Measurements from ENCODE around the gene HOXB3.

Gene HOXB3

DNA sequence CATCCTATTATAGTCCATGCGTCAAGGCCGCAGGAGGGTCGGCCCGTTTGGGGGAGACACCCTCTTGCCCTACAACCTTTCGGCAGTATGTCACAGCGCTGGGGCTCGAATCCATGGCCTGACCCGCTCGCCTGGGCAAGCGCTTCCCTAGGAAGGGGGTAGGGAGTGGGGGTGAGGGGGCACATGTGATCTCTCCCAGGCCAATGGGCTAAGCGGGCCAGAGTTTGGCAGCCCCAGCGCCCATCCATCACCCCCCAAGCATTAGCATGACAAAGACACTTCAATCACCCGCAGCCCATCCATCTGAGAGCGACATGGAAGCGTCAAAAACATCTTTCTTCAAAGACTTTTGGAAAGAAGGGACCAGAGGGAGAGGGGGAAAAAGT lies 59.2 kb downstream of the HOXB3 start, which contains the start of gene HOXB1:
TSS of gene HOXB1 (minus strand) at position 125 of the 386 bp plus-strand sequence. CDS start at position 18, 107 bp downstream.
- DNase-seq (ENCODE audit: extremely low read depth in 1 of 2, low read depth in 1 of 2), result no peak

DNA sequence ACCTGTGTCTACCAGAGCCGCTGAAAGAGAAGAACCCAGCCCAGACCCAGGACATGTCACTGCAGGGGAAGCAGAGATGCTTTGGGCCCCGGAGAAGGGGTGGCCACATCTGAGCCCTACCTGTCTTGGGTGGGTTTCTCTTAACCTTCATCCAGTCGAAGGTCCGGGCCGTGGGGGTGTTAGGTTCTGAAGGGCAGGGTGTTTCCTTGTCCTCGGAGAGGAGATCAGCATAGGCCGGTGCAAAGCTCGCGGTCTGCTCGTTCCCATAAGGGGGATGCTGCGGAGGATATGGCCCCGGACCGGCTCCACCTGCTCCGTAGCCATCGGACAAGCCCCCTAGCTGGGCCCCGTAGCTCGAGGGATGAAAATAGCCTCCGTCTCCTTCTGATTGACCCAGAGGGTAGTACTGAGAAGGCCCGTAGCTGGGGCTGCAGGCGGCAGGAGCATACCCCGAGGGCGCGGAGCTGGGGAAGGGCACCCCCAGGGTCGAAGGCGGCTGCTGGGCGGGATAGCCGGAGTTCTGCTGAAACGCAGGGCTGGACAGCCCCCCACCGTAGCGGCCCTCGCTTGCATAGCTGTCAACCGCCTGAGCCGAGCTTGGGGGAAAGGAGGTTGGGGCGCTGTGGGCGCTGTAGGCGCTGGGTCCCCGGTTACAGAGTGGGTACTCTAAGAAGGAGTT lies 59.7 kb downstream of the HOXB3 start:
- no peak for DNase-seq (ENCODE audit: extremely low read depth in 1 of 2, low read depth in 1 of 2)

DNA sequence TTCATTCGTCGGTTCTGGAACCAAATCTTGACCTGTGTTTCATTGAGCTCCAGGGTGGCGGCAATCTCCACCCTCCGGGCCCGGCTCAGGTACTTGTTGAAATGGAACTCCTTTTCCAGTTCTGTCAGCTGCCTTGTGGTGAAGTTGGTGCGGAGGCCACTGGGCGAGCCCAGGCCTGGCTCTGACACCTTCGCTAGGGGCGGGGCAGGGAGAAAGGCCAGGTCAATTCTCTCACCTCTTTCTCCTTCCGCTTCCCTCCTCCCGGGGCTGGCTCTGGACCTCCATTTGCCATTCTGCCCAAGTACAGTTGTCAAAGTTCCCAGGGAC lies 60.4 kb downstream of the HOXB3 start:
- DNase-seq (ENCODE audit: extremely low read depth in 1 of 2, low read depth in 1 of 2), result no peak

DNA sequence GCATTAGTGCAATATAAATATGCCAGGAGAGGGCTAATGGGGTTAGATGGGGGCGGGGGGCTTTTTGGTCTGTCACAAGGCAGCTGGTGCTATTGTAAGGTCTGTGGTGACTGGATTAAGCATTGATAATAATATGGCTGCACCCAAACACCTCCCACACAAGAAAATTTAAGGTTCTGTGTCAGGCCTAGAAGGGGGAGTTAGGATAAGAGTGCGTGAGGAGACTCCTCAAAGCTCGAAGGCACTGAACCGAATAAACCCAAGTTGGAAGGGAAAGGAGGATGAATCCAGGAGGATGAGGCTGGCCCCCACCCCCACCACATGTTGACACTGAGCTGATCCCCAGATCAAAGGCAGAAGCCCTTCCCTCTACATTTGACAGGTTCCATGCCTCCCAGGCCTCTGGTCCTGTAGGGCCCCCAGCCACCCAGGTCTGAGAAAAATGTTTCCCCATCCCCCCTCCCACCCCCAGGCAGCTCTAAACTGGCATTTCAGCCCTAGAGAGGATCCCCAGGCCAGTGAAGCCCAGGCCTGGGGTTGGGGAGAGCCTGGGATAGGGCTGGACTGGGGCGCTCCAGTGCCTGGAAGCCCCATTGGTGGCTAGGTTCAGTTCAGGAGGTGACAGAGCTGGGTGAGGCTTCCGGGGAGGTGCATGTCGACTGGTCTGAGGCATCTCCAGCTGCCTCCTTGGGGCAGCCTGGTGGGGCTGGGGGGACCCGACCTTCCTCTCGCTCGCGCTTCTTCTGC lies 60.9 kb downstream of the HOXB3 start:
- no peak for DNase-seq (ENCODE audit: extremely low read depth in 1 of 2, low read depth in 1 of 2)

DNA sequence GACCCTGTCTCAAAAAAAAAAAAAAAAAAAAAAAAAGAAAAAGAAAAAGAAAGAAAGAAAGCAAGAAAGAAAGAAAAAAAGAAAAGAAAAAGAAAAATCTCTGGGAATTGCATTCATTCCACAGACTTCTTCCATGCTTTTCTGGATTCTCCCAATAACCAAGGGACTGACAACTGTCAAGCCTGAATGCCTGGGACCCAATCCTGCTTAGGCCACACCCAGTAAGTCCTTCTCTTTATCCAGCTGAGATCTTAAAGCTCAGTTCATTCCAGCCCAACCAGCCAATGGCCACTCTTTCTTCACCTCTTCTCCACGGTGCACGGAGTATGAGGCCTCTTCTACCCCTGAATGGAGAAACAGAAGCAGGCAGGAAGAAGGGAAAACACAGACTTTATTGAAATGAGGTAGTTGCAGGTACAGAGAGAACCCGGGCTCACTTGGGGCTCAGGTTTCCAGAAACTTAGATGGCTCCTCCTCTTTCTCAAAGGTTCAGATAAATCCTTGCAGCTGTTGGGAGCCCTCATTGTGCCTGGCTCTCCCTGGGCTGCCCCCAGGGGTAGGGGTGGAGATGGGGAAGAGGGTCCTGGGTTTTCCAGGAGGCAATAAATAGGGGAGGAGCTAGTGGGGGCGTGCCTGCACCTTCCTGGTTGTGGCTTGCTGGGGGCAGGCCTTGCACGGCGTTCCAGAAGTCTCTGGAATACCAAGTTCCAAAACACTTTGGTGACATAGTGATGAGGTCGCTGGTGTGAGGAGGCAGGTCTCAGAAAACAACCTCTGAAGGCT lies 61.7 kb downstream of the HOXB3 start:
- DNase-seq (ENCODE audit: extremely low read depth in 1 of 2, low read depth in 1 of 2), result no peak

DNA sequence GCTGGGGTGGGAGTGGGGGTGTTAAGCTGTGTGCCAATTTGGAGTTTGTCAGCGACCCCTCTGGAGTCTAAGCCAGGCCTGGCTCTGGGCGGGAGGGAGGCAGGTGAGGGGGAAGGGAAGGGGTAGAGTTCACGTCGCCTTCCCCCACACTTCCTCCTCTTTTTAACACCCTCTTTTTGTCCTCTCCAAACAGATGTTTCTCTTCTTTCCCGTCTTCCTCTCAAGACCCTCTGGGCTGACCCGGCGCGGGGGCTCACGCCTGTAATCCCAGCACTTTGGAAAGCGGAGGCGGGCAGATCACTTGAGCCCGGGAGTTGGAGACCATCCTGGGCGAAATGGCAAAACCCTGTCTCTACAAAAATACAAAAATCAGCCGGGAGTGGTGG lies 62.5 kb downstream of the HOXB3 start:
- DNase-seq (ENCODE audit: extremely low read depth in 1 of 2, low read depth in 1 of 2), result no peak

DNA sequence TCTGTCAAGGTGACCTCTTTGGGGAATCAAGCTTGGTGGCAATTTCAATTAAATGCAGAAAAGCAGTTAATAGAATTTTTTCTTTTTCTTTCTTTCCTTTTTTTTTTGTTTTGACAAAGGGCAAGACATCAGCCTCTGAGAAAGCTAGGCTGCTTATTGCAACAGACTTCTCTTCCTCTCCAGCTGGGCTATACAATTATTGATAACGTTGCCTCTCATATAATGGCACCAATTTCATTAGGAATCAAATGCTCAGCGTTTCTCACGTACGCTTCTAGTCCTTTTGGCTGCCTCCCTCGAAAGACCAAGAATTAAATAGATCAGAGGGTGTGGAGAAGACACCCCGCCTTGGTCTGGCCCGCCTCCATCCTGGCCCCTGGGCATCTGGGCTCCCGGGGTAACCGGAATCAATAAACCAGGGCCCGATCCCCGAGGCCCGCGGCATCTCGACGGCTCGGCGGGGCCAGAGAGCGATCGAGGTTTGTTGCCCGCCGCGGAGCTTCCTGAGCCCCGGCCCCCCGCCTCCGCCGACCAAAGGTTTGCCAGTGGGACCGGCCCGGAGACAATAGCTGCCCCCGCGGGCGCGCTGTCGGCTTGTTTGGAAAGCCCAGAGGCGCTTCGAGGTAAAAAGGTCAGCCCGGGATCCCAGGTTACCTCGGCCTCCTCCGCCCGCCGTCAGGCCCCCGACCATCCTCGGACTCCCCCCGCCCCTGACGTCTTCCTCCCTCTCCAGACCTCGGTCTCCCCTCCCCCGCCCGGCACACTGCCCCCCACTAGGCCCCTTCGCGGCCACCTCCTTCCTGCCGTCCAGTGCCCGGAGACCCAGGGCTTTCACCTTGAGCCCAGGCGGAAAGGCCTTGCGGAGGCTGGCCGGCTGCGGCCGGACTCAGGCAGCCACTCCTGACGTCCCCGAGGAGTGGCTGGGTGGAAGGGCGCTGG lies 63.2 kb downstream of the HOXB3 start:
- DNase-seq (ENCODE audit: extremely low read depth in 1 of 2, low read depth in 1 of 2), result no peak

DNA sequence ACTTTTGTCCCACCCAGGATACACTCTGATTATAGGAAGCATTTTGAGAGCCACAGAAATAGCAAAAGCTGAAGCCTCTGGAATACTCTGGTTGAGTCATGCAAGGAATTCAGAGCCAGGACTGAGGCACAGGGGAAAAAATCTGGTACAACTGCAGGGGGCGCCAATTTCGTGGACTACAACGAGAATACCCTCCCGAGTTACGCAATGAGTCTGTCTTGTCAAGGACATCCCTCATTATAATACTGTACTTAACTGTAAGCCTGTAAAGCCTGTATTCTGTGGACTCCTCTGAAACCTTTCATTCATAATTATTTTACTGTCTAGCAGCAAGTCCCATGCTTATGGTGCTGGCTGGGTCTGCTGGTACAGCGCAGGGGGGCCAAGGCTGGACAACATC lies 67.0 kb downstream of the HOXB3 start:
- DNase-seq (ENCODE audit: extremely low read depth in 1 of 2, low read depth in 1 of 2), result no peak

DNA sequence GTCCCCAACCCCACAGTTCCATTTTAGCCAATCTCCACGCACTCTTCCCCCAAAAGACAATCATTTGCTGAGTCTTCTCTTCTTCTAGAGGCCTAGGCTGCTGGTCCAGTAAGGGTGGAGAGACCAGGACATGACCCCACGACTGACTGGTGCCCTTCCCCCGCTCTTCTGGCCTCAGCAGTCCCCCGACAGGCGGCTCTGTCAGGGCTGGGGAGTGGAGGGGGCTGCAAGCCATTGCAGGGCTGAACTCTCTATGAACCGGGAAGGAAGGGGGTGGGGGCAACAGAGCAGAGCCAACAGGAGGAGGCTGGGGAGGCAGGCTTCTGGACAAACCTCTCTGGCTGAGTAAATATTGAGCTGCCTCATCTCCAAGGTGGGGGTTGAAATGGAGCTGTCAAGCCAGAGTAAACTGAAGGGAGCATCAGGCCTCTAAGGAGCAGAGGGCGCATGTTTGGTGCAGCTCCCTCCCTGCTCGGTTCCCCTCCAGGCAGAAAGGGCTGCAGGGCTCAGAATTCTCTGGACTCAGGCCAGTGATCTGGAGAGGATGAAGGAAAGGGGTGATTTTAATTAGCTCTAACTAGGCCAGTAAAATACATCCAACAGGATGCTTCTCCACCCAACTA lies 67.9 kb downstream of the HOXB3 start:
- no peak for DNase-seq (ENCODE audit: extremely low read depth in 1 of 2, low read depth in 1 of 2)

DNA sequence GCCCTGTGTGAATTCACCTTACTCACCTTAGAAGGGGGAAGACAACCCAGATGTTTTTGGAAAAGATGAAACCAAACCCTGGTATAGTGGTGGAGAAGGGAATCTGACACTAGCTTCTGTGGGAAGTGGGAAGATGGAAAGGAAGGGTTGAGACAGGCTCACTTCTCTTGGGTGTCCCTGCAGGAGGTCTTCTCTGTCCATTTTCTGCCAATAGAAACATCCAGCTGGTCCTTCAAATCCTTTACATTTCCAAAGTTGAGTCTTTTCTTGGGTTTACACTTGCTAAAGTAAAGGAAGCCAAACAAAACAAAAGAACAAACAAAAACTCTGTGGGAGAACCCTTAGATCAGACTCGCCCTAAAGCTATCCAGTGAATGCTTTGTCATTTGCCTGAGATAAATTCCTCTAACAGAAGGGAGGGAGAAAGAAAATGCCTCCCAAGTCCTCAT lies 69.4 kb downstream of the HOXB3 start:
- DNase-seq (ENCODE audit: extremely low read depth in 1 of 2, low read depth in 1 of 2), result no peak

DNA sequence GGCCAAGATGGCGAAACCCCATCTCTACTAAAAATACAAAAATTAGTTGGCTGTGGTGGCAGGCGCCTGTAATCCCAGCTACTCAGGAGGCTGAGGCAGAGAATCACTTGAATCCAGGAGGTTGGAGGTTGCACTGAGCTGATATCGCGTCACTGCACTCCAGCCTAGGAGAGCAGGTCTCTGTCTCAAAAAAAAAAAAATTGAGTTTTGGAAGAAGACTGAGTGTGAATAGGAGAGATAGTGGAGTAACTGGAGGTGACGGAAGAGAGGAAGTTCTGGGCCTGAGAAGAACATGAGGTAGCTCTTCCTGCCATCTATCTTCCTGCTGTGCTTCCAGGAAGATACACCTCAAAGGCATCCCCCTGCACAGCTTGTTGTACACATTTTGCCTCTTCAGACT lies 70.6 kb downstream of the HOXB3 start:
- no peak for DNase-seq (ENCODE audit: extremely low read depth in 1 of 2, low read depth in 1 of 2)

DNA sequence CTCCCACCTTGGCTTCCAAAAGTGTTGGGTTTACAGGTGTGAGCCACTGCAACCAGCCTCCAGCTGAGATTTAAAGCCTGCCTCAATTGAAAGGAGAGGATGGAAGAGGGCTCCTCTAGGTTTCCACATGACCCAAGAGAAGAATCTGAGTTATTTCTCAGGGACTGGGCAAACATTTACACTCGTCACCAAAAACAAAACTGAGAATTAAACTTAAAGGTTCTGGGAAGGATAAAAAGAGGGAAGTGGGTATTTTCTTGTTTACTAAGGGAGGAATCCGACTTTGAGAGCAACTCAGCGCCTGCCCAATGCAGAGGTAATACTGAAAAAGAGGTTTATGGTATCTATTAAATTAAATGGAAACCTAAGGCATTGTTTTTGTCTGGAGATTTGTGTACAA lies 72.6 kb downstream of the HOXB3 start:
- DNase-seq (ENCODE audit: extremely low read depth in 1 of 2, low read depth in 1 of 2), result no peak

DNA sequence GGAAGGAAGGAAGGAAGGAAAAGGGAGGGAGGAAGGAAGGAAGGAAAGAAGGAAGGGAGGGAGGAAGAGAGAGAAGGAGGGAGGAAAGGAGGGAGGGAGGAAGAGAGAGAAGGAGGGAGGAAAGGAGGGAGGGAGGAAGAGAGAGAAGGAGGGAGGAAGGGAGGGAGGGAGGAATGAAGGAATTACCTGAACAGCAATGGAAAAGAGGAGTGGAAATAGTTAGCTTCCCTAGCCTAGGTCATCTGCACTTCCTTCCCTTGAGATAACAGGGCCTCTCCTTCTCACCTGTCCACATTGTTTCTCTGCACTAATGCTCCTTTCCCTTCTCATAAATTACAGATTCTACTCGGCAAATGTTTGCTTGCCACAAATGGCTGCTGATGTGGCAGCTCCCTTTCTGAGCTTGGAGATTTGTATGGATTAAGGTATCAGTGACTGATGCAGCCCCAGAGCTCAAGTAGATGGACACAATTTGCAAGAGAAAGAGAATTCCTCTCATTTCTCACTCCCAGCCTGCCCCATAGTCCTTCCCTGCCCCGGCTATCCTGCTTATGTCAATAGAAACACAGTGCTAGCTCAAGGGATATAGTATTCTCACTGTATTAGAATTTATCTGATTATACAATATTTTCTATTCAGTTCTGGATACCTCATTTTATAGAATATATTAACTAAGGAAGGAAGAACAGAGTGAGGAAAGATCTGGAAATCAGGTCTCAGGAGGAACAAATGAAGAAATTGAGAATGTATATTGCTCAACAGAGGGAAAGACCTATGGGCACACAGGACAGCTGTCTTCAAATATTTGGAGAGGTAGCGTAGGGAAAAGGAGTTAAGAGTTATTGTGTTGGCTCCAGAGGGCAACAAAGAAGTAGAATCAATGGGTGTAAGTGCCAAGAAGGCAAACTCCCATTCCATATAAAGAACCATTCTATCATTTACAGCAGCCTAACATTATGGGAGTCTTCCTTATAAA lies 73.8 kb downstream of the HOXB3 start:
- DNase-seq (ENCODE audit: extremely low read depth in 1 of 2, low read depth in 1 of 2), result no peak

DNA sequence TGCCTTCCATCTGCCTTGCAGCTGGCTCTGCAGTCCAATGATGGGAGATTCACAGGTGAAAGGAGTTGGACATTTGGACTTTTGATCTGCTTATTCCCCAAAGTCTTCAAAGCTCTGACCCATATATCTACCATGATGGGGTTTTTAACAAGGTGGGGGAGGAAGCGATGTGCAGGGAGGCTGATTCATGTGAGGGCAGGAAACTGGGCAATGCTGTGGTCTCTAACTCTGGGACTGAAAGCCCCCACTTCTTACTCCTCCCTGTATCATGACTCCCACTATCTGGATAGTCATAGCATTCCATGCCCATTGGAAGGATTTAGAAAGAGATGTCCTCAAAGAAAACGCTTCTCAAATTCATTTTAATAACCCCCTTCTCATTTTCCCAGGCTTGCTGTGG lies 75.6 kb downstream of the HOXB3 start:
- no peak for DNase-seq (ENCODE audit: extremely low read depth in 1 of 2, low read depth in 1 of 2)

DNA sequence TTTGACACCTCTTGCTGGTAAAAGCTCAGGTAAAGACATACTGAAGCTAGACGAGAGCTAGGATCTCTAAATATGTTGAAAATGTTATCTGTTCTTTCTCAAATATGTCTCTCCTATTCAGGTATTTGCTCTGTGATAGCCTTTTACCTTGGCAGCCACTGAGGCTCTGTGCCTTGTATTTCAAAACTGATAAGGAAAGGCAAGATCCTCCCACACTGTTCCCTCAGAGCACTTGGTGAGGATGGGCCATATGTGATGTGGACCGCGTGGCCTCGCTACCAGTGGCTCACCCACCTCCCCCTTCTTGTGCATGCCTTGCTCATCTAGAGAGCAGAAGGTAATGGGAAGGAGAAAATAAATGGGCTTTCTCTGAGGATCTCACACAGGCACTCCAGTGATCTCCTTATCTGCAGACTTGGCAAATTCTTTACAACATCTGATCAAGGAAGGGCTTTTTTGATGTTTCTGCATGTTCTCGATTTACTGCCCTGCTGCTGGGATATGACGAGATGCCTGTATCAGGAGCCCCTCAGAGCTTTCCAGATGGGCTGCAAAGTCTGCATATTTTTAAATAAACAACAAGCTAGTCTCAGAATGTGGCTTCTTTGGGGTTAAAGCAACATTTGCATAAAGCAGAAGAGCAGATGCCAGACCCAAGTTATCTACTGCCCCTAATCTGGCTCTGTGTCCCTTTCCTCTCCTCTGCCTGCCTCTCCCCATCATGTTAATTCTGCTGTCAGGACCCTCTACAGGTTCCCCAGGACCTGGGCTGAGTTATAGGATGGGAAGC lies 76.2 kb downstream of the HOXB3 start:
- no peak for DNase-seq (ENCODE audit: extremely low read depth in 1 of 2, low read depth in 1 of 2)

DNA sequence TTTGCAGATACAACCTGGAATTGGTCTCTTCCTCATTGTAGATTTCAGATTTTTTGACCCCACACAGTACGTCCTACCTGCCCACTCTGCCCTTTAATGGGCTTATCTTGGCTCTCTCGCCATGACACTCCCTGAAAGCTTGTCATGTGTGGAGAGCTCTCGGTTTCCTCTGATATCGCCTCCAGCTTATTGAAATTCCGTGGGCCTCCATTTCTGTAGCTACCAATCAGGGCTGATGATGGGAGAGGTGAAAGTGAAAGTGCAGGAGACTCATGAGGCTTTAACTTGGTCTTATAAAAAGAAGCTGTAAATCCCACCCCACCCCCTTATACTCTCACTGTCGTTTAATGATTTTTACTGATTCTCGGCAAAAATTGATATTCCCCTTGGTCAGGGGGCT lies 76.9 kb downstream of the HOXB3 start:
- DNase-seq (ENCODE audit: extremely low read depth in 1 of 2, low read depth in 1 of 2), result no peak

DNA sequence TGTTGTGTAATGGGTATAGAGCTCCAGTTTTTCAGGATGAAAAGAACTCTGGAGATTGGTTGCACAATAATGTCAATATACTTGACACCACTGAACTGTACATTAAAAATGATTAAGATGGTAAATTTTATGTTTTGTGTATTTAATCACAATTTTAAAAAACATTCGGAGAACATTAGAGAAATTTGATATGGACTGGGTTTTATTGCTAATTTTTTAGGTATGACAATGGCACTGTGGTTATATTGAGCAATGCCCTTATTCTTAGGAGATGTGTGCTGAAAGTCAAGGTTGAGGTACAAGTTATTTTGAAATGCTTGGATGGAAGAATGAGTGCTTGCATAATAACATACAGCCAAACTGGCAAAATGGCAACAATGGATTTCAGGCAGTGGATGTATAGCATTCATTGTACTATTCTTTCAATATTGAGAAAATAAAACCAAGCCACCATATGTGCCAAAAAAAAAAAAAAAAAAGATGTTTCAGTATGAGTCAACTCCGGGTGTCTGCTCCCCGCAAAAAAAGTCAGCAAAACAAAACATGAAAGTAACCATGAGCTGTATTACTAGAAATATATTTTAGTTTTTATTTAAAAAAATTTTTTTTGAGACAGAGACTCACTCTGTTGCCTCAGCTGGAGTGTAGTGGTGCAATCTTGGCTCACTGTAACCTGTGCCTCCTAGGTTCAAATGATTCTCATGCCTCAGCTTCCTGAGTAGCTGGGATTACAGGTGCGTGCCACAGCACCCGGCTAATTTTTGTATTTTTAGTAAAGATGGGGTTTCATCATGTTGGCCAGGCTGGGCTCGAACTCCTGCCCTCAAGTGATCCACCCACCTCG lies 79.1 kb downstream of the HOXB3 start:
- DNase-seq (ENCODE audit: extremely low read depth in 1 of 2, low read depth in 1 of 2), result no peak

DNA sequence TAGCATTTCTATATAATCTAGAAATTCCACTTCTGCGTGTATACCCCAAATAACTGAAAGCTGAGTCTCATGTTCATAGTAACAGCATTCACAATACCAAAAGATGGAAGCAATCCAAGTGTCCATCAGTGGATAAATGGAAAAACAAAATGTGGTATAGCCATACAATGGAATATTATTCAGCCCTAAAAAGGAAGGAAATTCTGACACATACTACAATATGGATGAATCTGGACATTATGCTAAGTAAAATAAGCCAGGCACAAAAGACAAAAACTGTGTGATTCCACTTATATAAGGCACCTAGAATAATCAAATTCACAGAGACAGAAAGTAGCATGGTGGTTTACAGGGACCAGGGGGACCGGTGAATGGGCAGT lies 79.7 kb downstream of the HOXB3 start:
- DNase-seq (ENCODE audit: extremely low read depth in 1 of 2, low read depth in 1 of 2), result no peak

Data from activated CD8-positive, alpha-beta memory T cell treated with anti-CD3 and anti-CD28 coated beads for 1 hour (primary cell).